Left lung (tissue), 10 donors: ENCODE measurements around the gene HS3ST1. TPM values are rescaled to one million over a fixed set of nuclear protein-coding genes. Genes with fewer than 3 reads are reported as not detected.
A peak's percentile ranks its signal among the peaks of the same experiment; 100 is the strongest.
"Not testable (repeated sequence)": the region's sequence is repeated elsewhere in the genome, so short reads cannot be mapped to it uniquely, and the experiment has no call there.

Source experiments
- ATAC-seq: fragments of 200-7000 bp; cut with Tn5 transposase; one replicate; pipeline ENCODE4 v1.9.1; 2020; ENCODE audit warnings: moderate library complexity
- DNase-seq, 4 donors: peaks; one replicate each; pipeline ENCODE4 v3.0.0-alpha.2; 2013 to 2020
- H3K27ac ChIP-seq, 2 donors: fragments of 200-600 bp; sonication (generic) in 1 of 2; one replicate each; pipeline versions ENCODE4 v1.5.0 to v1.8.0; 2020 to 2021
- H3K27me3 ChIP-seq, 2 donors: fragments of 200-600 bp; sonication (generic) in 1 of 2; one replicate each; pipeline versions ENCODE4 v1.5.0 to v1.8.0; 2020 to 2021
- H3K36me3 ChIP-seq, 2 donors: fragments of 200-600 bp; sonication (generic) in 1 of 2; one replicate each; pipeline versions ENCODE4 v1.5.0 to v1.8.0; 2020 to 2021
- H3K4me1 ChIP-seq, 2 donors: fragments of 200-600 bp; one replicate each; pipeline ENCODE4 v1.8.0; 2021
- H3K4me3 ChIP-seq, 2 donors: fragments of 200-600 bp; sonication (generic) in 1 of 2; one replicate each; pipeline versions ENCODE4 v1.5.0 to v1.8.0; 2020 to 2021; ENCODE audit warnings: mild to moderate bottlenecking in 1 of 2
- H3K9me3 ChIP-seq, 2 donors: fragments of 200-600 bp; sonication (generic) in 1 of 2; one replicate each; pipeline versions ENCODE4 v1.5.0 to v1.8.0; 2020 to 2021
- CTCF ChIP-seq, 2 donors: fragments of 200-600 bp; sonication (generic) in 1 of 2; IDR thresholded peaks; one replicate each; pipeline versions ENCODE4 v1.5.0 to v1.8.0; 2021; ENCODE audit warnings: antibody characterized with exemption in 2 of 2
- intact Hi-C, 2 donors: fragments of 100-400 bp; cut with DNase I; formaldehyde crosslinking; loops; one replicate each; pipeline versions ENCODE4 v1.11.2 to v1.14.2; 2022
- polyA plus RNA-seq, 6 donors: library from polyadenylated mRNA; unstranded; fragments of 120-200 nt; gene quantifications; one replicate each; pipeline ENCODE4 v1.2.1, GENCODE V29; 2013; ENCODE audit not compliant: insufficient read length in 6 of 6
- total RNA-seq, 2 donors: library from RNA; stranded (reverse); fragmentation: NEBNext Ultra II Directional; extraction: Animal tissue kit (Norgen Biotek cat#: 25700); gene quantifications; one replicate each; pipeline ENCODE4 v1.2.1, GENCODE V29; 2021
- donor health status: DM: no; HTN: yes; CAD: no.
- donor health status: DM: no; HTN: no; CAD: no.

HS3ST1 gene
- total and polyA plus RNA-seq, 8 donors = 2.6 to 11.9 (median 3.8) TPM

GRCh38 chr4:11399461-11399971 lies 29.2 kb downstream of the HS3ST1 start:
- H3K36me3 ChIP-seq = peaks cover 0 to 14% of the 10 kb centered on the region in 2 donors
- no peaks in the 10 kb centered on the region for H3K27me3 ChIP-seq
- TF ChIP-seq CTCF (IDR thresholded peaks at IDR 0.05) = no peak
- ATAC-seq (no peak), DNase-seq (peak in 1 of 4 donors; percentile 78)
- intact Hi-C loops = no loop called here
- no peaks in the 10 kb centered on the region for H3K9me3 ChIP-seq
- no peak overlapping the region for H3K27ac ChIP-seq
- H3K4me1 ChIP-seq = no peaks in the 10 kb centered on the region
- H3K4me3 ChIP-seq = no peak overlapping the region

- TF ChIP-seq CTCF (IDR thresholded peaks at IDR 0.05) = no peak
- DNase-seq (no peak), ATAC-seq (no peak)
- Histone ChIP-seq H3K27ac (no peak overlapping the region), H3K4me1 (no peaks in the 10 kb centered on the region), H3K4me3 (no peak overlapping the region), H3K9me3 (no peaks in the 10 kb centered on the region), H3K36me3 (peaks cover 0 to 14% of the 10 kb centered on the region in 2 donors), H3K27me3 (no peaks in the 10 kb centered on the region)
- intact Hi-C loops = no loop called here
Measured at GRCh38 chr4:11397819-11398610, 30.7 kb downstream of the HS3ST1 start.

GRCh38 chr4:11397146-11397545 lies 31.5 kb downstream of the HS3ST1 start:
- H3K27ac ChIP-seq = no peak overlapping the region
- no peaks in the 10 kb centered on the region for H3K27me3 ChIP-seq
- no peaks in the 10 kb centered on the region for H3K4me1 ChIP-seq
- no peak overlapping the region for H3K4me3 ChIP-seq
- DNase-seq (no peak), ATAC-seq (no peak)
- no peaks in the 10 kb centered on the region for H3K9me3 ChIP-seq
- intact Hi-C loops = no loop called here
- peaks cover 0 to 14% of the 10 kb centered on the region in 2 donors for H3K36me3 ChIP-seq
- no peak for TF ChIP-seq CTCF (IDR thresholded peaks at IDR 0.05)

GRCh38 chr4:11393551-11393950 lies 35.1 kb downstream of the HS3ST1 start:
- Histone ChIP-seq H3K27ac (no peak overlapping the region), H3K4me3 (no peak overlapping the region), H3K4me1 (no peaks in the 10 kb centered on the region), H3K27me3 (no peaks in the 10 kb centered on the region), H3K9me3 (no peaks in the 10 kb centered on the region), H3K36me3 (no peaks in the 10 kb centered on the region)
- intact Hi-C loops = no loop called here
- TF ChIP-seq CTCF (IDR thresholded peaks at IDR 0.05) = no peak
- ATAC-seq = no peak
- DNase-seq = no peak

- DNase-seq, intact Hi-C loops, H3K9me3 ChIP-seq, H3K27ac ChIP-seq, H3K4me3 ChIP-seq, H3K36me3 ChIP-seq, H3K4me1 ChIP-seq, ATAC-seq, H3K27me3 ChIP-seq: not testable (repeated sequence)
Measured at GRCh38 chr4:11384072-11384471, 44.6 kb downstream of the HS3ST1 start.
